ENCODE results near the gene LARP4B.

LARP4B gene

DNA sequence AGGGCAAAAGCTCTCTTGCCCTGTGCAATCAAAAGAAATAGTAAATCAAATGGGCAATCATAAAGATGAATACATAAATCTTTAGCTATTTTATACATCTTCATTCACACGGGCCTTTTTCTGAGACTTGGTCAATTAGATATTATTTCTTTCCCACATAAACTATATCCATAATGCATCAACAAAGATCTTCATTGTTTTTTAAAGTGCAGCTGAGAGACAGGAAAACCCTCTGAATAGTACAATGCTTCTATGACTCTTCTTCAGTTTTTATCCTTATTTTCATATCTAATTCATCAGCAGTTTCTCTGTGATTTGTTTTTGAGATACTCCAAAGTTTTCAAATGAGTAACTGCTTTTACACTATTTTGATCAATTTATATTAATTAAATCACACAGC lies 25.5 kb downstream of the LARP4B start:
- no peak for DNase-seq (ENCODE audit: low read depth, low spot score)
- no peak for TF ChIP-seq CTCF (IDR thresholded peaks at IDR 0.05; ENCODE audit: low read depth, low read length)

GRCh38 chr10:905503-905902 lies 26.0 kb downstream of the LARP4B start:
- in situ Hi-C loops (cut with HindIII; ENCODE audit: low sequenced_read_pairs): no loop called here
- no peak overlapping the region for H3K4me3 ChIP-seq (ENCODE audit: low read depth, low read length)
- DNase-seq (ENCODE audit: low read depth, low spot score): no peak
- TF ChIP-seq CTCF (IDR thresholded peaks at IDR 0.05; ENCODE audit: low read depth, low read length): no peak

More for the DNA sequence above, 25.5 kb downstream of the LARP4B start:
- in situ Hi-C loops (cut with HindIII; ENCODE audit: low sequenced_read_pairs): no loop called here
- H3K4me3 ChIP-seq (ENCODE audit: low read depth, low read length): no peak overlapping the region

DNA sequence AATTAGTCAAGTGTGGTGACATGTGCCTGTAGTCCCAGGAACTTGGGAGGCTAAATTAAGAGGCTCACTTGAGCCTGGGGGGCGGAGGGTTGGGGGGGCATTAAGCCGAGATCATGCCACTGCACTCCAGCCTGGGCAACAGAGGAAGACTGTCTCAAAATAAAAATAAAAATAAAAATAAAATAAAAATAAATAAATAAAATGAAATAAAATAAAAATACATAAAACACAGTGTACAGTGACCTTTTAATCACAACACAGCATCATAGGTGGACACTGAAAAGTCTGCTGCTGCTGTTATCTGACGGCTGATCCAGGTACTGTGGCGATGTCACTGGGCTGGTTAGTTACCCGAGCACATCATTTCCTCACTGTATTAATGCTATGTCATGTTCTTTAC lies 27.1 kb downstream of the LARP4B start:
- no peak overlapping the region for H3K4me3 ChIP-seq (ENCODE audit: low read depth, low read length)
- TF ChIP-seq CTCF (IDR thresholded peaks at IDR 0.05; ENCODE audit: low read depth, low read length): no peak
- DNase-seq (ENCODE audit: low read depth, low spot score): no peak
- in situ Hi-C loops (cut with HindIII; ENCODE audit: low sequenced_read_pairs): no loop called here

GRCh38 chr10:898141-898540 lies 33.4 kb downstream of the LARP4B start:
- TF ChIP-seq CTCF (IDR thresholded peaks at IDR 0.05; ENCODE audit: low read depth, low read length): no peak
- no peak overlapping the region for H3K4me3 ChIP-seq (ENCODE audit: low read depth, low read length)
- in situ Hi-C loops (cut with HindIII; ENCODE audit: low sequenced_read_pairs): no loop called here
- DNase-seq (ENCODE audit: low read depth, low spot score): no peak

GRCh38 chr10:896982-897381 lies 34.5 kb downstream of the LARP4B start:
- TF ChIP-seq CTCF (IDR thresholded peaks at IDR 0.05; ENCODE audit: low read depth, low read length): no peak
- no peak overlapping the region for H3K4me3 ChIP-seq (ENCODE audit: low read depth, low read length)
- no peak for DNase-seq (ENCODE audit: low read depth, low spot score)
- in situ Hi-C loops (cut with HindIII; ENCODE audit: low sequenced_read_pairs): no loop called here

- DNase-seq (ENCODE audit: low read depth, low spot score): no peak
- in situ Hi-C loops (cut with HindIII; ENCODE audit: low sequenced_read_pairs): no loop called here
- TF ChIP-seq CTCF (IDR thresholded peaks at IDR 0.05; ENCODE audit: low read depth, low read length): no peak
- no peak overlapping the region for H3K4me3 ChIP-seq (ENCODE audit: low read depth, low read length)
Measured at GRCh38 chr10:895324-895723, 36.2 kb downstream of the LARP4B start.

DNA sequence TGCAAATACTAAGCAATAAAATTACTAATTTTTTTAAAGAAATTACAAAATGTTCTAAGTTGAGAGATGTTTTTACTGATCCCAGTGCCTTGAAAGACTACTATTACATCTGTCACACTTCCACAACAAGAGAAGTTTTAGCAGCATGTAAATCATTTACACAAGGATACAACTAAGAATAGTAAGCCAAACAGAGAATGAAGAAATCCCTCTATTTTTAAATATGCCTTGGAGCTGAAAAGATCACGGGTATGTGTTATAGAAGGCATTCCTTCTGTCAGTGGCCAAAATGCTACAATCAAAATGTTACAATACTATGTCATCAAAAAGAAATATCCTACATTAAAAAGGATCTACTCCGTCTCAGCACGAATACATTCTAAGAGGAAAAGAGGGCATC lies 52.6 kb downstream of the LARP4B start:
- in situ Hi-C loops (cut with HindIII; ENCODE audit: low sequenced_read_pairs): no loop called here
- no peak for TF ChIP-seq CTCF (IDR thresholded peaks at IDR 0.05; ENCODE audit: low read depth, low read length)
- no peak overlapping the region for H3K4me3 ChIP-seq (ENCODE audit: low read depth, low read length)
- DNase-seq (ENCODE audit: low read depth, low spot score): no peak
